AG04450 (cell line): ENCODE measurements around the gene ACTR6. TPM values are rescaled to one million over a fixed set of nuclear protein-coding genes. Genes with fewer than 3 reads are reported as not detected.

ENCODE experiments used
- CTCF ChIA-PET: fragments of 300-600, 350-600 bp; formaldehyde crosslinking; extraction: SDS; loops from one replicate; lab custom pipeline; 2022; ENCODE audit warnings: antibody characterized with exemption, inconsistent platforms; lab: Charles Lee
- POLR2A ChIA-PET: fragments of 350-600 bp; formaldehyde crosslinking; extraction: SDS; loops from one replicate; lab custom pipeline; 2021; ENCODE audit warnings: antibody characterized with exemption, inconsistent platforms; lab: Yijun Ruan, JAX
- DNase-seq: peaks from one replicate; pipeline ENCODE4 v3.0.0-alpha.2; 2011; ENCODE audit warnings: low read depth, low spot score
- H3K27ac ChIP-seq: one replicate; pipeline ENCODE4 v1.5.1; 2012; ENCODE audit warnings: low read depth, low read length, control low read depth
- H3K27me3 ChIP-seq: one replicate; pipeline ENCODE4 v1.6.0; 2012; ENCODE audit warnings: low read length; ENCODE audit not compliant: control insufficient read depth, insufficient read depth
- H3K4me3 ChIP-seq: 2 replicates; pipeline ENCODE4 v1.5.1; 2011; ENCODE audit warnings: mild to moderate bottlenecking, low read depth, low read length, control low read depth
- H3K9me3 ChIP-seq: 2 replicates; pipeline ENCODE4 v1.5.1; 2012; ENCODE audit warnings: low read length; ENCODE audit not compliant: control insufficient read depth, insufficient read depth
- polyA plus RNA-seq: library from polyadenylated mRNA; depleted of rRNA; stranded (reverse); fragments of >200 nt; gene quantifications from 2 replicates; pipeline ENCODE4 v1.2.3, GENCODE V29; 2011
- TF ChIP-seq, protein P1 (sequence below): IDR thresholded peaks from 2 replicates; pipeline ENCODE4 v1.5.1; 2011; ENCODE audit warnings: low read depth, low read length, control low read depth, inconsistent platforms

The ACTR6 gene
- polyA plus RNA-seq, 1 experiment, result 23.8 TPM

DNA sequence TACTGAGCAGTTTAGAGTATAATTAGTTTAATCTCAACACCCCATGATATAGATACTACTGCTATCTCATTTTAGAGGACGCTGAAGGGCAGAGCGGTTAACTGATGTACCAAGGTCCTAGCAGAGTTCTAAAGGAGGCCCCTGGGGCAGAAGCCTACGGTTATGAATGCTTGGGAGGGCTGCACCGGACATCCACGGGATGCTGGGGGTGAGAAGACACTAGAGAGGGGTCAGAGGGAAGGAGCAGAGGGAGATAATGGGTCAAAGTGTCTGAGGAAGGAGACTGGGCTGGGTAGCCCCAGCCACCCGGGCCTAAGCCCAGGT lies 1.6 kb upstream of the ACTR6 start:
- DNase-seq, result no peak
- Histone ChIP-seq H3K27me3 (no peaks in the 10 kb centered on the region), H3K9me3 (no peaks in the 10 kb centered on the region), H3K27ac (no peak overlapping the region), H3K4me3 (peak overlapping the region; percentile 87)
- ChIA-PET CTCF (no interaction called here), POLR2A (no interaction called here)
- TF ChIP-seq, protein P1, sequence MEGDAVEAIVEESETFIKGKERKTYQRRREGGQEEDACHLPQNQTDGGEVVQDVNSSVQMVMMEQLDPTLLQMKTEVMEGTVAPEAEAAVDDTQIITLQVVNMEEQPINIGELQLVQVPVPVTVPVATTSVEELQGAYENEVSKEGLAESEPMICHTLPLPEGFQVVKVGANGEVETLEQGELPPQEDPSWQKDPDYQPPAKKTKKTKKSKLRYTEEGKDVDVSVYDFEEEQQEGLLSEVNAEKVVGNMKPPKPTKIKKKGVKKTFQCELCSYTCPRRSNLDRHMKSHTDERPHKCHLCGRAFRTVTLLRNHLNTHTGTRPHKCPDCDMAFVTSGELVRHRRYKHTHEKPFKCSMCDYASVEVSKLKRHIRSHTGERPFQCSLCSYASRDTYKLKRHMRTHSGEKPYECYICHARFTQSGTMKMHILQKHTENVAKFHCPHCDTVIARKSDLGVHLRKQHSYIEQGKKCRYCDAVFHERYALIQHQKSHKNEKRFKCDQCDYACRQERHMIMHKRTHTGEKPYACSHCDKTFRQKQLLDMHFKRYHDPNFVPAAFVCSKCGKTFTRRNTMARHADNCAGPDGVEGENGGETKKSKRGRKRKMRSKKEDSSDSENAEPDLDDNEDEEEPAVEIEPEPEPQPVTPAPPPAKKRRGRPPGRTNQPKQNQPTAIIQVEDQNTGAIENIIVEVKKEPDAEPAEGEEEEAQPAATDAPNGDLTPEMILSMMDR, result no peak

DNA sequence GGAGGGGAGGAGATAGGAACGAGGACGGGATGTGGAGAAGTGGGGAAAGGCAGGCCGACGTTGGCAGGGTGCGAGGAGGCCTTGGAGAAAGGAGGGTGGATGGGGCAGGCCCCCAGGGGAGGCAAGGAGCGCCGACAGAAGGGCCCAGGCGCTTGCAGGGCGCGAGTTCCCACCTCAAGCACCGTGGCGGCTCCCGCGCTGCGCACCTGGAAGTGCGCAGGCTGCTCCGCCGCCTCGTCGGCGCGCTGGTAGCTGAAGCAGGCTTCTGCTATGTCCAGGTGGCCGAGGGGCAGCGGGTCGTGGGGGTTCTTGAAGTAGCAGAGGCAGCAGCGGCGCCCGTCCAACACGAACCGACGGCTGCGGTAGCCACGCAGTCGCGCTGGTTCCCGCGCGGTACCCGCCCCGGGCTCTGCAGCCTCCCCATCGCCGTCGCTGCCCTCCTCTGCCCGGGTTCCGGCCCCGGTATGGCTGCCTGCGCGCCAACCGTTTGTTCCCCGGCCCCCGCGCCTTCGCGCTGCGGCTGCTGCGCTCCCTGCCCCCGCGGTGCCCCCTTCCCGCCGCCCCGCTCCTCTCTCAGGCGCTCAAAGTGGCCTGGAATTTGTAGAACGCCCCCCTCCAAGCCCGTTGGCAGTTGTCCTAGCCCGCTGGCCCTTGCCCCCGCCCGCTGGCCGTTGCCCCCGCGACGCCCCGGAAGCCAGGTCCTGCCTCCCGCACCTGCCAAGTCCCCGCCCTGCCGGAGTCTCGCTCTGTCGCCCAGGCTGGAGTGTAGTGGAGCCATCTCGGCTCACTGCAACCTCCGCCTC lies 1.1 kb upstream of the ACTR6 start:
- Histone ChIP-seq H3K27me3 (no peaks in the 10 kb centered on the region), H3K9me3 (no peaks in the 10 kb centered on the region), H3K27ac (no peak overlapping the region), H3K4me3 (peak overlapping the region; percentile 87)
- no peak for DNase-seq
- ChIA-PET CTCF (interaction anchor here (1.1 to 1.8 kb wide), 2 partner anchors 10 to 142 kb away, joined by 4 to 5 read pairs; no protein-coding TSS in a partner anchor), POLR2A (interaction anchor here (0.6 kb wide), 1 partner anchor 67 kb away, joined by 5 read pairs; the partner anchor contains the start of genes DEPDC4 and SCYL2)
- TF ChIP-seq, protein P1, result no peak

DNA sequence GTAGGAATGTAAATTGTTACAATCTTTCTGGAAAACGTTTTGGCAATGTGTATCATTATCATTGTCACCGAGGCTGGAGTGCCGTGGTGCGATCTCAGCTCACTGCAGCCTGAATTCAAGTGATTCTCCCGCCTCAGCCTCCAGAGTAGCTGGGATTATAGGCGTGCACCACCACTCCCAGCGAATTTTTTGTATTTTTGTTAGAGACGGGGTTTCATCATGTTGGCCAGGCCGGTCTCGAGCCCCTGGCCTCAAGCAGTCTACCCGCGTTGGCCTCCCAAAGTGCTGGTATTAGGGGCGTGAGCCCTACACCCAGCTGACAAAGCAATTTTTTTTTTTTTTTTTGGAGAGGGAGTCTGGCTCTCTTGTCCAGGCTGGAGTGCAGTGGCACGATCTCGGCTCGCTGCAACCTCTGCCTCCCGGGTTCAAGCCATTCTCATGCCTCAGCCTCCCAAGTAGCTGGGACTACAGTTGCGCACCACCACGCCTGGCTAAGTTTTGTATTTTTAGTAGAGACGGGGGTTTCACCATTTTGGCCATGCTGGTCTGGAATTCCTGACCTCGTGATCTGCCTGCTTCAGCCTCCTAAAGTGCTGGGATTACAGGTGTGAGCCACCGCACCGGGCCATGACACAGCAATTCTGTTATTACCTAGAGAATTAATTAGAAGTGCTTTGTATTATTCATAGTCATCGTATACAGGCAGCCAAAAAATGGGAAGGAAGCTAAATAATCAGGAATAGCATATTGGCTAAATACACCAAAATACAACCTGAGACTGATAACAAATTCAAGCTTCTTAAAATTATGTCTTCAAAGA lies 1.2 kb downstream of the ACTR6 start:
- Histone ChIP-seq H3K9me3 (no peaks in the 10 kb centered on the region), H3K27ac (no peak overlapping the region), H3K27me3 (no peaks in the 10 kb centered on the region), H3K4me3 (peak overlapping the region; percentile 87)
- TF ChIP-seq, protein P1, result no peak
- POLR2A ChIA-PET, result interaction anchor here (0.9 kb wide), 1 partner anchor 78 kb away, joined by 3 read pairs; no protein-coding TSS in a partner anchor
- CTCF ChIA-PET, result interaction anchor here (0.8 to 1.0 kb wide), 2 partner anchors 33 to 47 kb away, joined by 3 to 4 read pairs; no protein-coding TSS in a partner anchor
- DNase-seq, result no peak

DNA sequence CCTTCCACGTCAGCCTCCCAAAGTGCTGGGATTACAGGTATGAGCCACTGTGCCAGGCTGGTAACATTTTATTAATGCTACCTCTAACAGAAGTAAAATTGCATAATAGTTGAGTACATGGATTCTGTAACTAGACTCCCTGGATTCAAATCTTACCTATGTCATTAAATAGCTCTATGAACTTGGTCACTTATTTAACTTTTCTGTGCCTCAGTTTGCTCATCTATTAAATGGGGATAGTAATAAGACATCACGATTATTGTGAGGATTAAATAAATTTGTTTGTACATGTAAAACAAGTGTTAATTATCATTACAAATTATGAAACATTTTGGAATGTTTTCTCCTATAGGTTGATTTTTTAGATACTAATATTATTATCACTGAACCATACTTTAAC lies 6.7 kb downstream of the ACTR6 start:
- no peak for DNase-seq
- TF ChIP-seq, protein P1, result no peak
- CTCF ChIA-PET, result no interaction called here
- H3K27ac ChIP-seq, result no peak overlapping the region
- H3K9me3 ChIP-seq, result no peaks in the 10 kb centered on the region
- no peaks in the 10 kb centered on the region for H3K27me3 ChIP-seq
- no peak overlapping the region for H3K4me3 ChIP-seq
- POLR2A ChIA-PET, result interaction anchor here (0.7 kb wide), 1 partner anchor 593 kb away, joined by 4 read pairs; no protein-coding TSS in a partner anchor
